IMR-90 (cell line): Measurements from ENCODE around the gene SLC6A9. TPM values are rescaled to one million over a fixed set of nuclear protein-coding genes. Genes with fewer than 3 reads are reported as not detected.
A peak's percentile ranks its signal among the peaks of the same experiment; 100 is the strongest.

Source experiments
- ATAC-seq: fragments of 200-7000 bp; cut with Tn5 transposase; 2 replicates; pipeline ENCODE4 v1.9.1; 2020; ENCODE audit warnings: low read depth, mild to moderate bottlenecking, moderate library complexity
- BruUV-seq: library from RNA; stranded (reverse); fragments of 400-500 nt; replicated peaks from 2 replicates; lab custom pipeline; 2021; lab: Mats Ljungman, UMichigan
- CTCF ChIA-PET: fragments of 300-600 bp; formaldehyde crosslinking; extraction: SDS; loops from one replicate; lab custom pipeline; 2021; ENCODE audit warnings: antibody characterized with exemption; lab: Yijun Ruan, JAX
- POLR2A ChIA-PET: fragments of 300-600 bp; sonication (Branson Sonifier 250); formaldehyde crosslinking; loops from one replicate; lab custom pipeline; 2022; ENCODE audit warnings: antibody characterized with exemption; ENCODE audit not compliant: unreplicated experiment; lab: Charles Lee
- DNase-seq: peaks from one replicate; pipeline ENCODE4 v3.0.0; 2013
- H2AFZ ChIP-seq: replicated peaks from 2 replicates; pipeline ENCODE3; 2013; ENCODE audit warnings: low read length, mild to moderate bottlenecking; ENCODE audit not compliant: poor library complexity
- H2AK5ac ChIP-seq: 2 replicates; pipeline ENCODE4 v1.6.1; 2013; ENCODE audit warnings: low read depth, low read length, inconsistent platforms
- H2AK9ac ChIP-seq: replicated peaks from 2 replicates; pipeline ENCODE3; 2013; ENCODE audit warnings: mild to moderate bottlenecking, low read depth, low read length, moderate library complexity; ENCODE audit not compliant: poor library complexity
- H2BK120ac ChIP-seq: 2 replicates; pipeline ENCODE4 v1.6.1; 2013; ENCODE audit warnings: low read depth, low read length, inconsistent platforms
- H2BK15ac ChIP-seq: 3 replicates; pipeline ENCODE4 v1.6.1; 2013; ENCODE audit warnings: low read depth, low read length, inconsistent platforms
- H2BK20ac ChIP-seq: 2 replicates; pipeline ENCODE4 v1.6.1; 2013; ENCODE audit warnings: low read depth, mild to moderate bottlenecking, inconsistent platforms, low read length, moderate library complexity
- H2BK5ac ChIP-seq: 2 replicates; pipeline ENCODE4 v1.6.1; 2013; ENCODE audit warnings: mild to moderate bottlenecking, low read depth, low read length, inconsistent platforms; ENCODE audit not compliant: poor library complexity, severe bottlenecking
- H3K14ac ChIP-seq: replicated peaks from 2 replicates; pipeline ENCODE4 v1.6.1; 2013; ENCODE audit warnings: low read depth, low read length, inconsistent platforms
- H3K18ac ChIP-seq: 2 replicates; pipeline ENCODE4 v1.6.1; 2013; ENCODE audit warnings: low read depth, low read length, control low read depth
- H3K23ac ChIP-seq: 2 replicates; pipeline ENCODE4 v1.6.1; 2013; ENCODE audit warnings: low read depth, low read length, inconsistent platforms
- H3K27ac ChIP-seq: 2 replicates; pipeline ENCODE4 v1.5.1; 2013; ENCODE audit warnings: mild to moderate bottlenecking, control low read depth, low read length; ENCODE audit not compliant: insufficient read depth
- H3K27me3 ChIP-seq: 2 replicates; pipeline ENCODE4 v1.6.1; 2013; ENCODE audit warnings: low read length; ENCODE audit not compliant: control insufficient read depth, insufficient read depth
- H3K36me3 ChIP-seq: 2 replicates; pipeline ENCODE4 v1.6.1; 2013; ENCODE audit warnings: low read length, mixed read lengths; ENCODE audit not compliant: control insufficient read depth, insufficient read depth
- H3K4ac ChIP-seq: 2 replicates; pipeline ENCODE4 v1.6.1; 2013; ENCODE audit warnings: low read depth, low read length, inconsistent platforms
- H3K4me1 ChIP-seq: 2 replicates; pipeline ENCODE4 v1.6.1; 2013; ENCODE audit warnings: low read length, mixed read lengths; ENCODE audit not compliant: control insufficient read depth, insufficient read depth
- H3K4me2 ChIP-seq: 2 replicates; pipeline ENCODE4 v1.6.1; 2013; ENCODE audit warnings: low read depth, mild to moderate bottlenecking, control low read depth, low read length, moderate library complexity
- H3K4me3 ChIP-seq: 2 replicates; pipeline ENCODE4 v1.5.1; 2013; ENCODE audit warnings: low read depth, mild to moderate bottlenecking, control low read depth, low read length, moderate library complexity; ENCODE audit not compliant: insufficient read depth
- H3K56ac ChIP-seq: 2 replicates; pipeline ENCODE4 v1.6.1; 2013; ENCODE audit warnings: low read length, inconsistent platforms; ENCODE audit not compliant: insufficient read depth; ENCODE audit errors: extremely low read depth
- H3K79me1 ChIP-seq, 2 experiments: 2 replicates each; pipeline ENCODE4 v1.6.1; 2013; ENCODE audit warnings: low read length in 2 of 2, inconsistent platforms in 1 of 2, low read depth in 1 of 2
- H3K9ac ChIP-seq: 2 replicates; pipeline ENCODE4 v1.6.1; 2013; ENCODE audit warnings: low read depth, low read length, control low read depth
- H3K9me1 ChIP-seq: 2 replicates; pipeline ENCODE4 v1.6.1; 2013; ENCODE audit warnings: low read length, inconsistent platforms; ENCODE audit not compliant: insufficient read depth
- H3K9me3 ChIP-seq: 2 replicates; pipeline ENCODE4 v1.6.1; 2013; ENCODE audit warnings: low read length; ENCODE audit not compliant: control insufficient read depth, insufficient read depth
- H4K20me1 ChIP-seq: 2 replicates; pipeline ENCODE4 v1.6.1; 2013; ENCODE audit warnings: low read length, inconsistent platforms; ENCODE audit not compliant: insufficient read depth
- H4K5ac ChIP-seq: 2 replicates; pipeline ENCODE4 v1.6.1; 2013; ENCODE audit warnings: mild to moderate bottlenecking, low read depth, low read length, control low read depth
- H4K8ac ChIP-seq, 2 experiments: 2 replicates each; pipeline ENCODE4 v1.6.1; 2013; ENCODE audit warnings: low read depth in 2 of 2, low read length in 2 of 2, control low read depth in 1 of 2, inconsistent platforms in 1 of 2
- H4K91ac ChIP-seq: 2 replicates; pipeline ENCODE4 v1.6.1; 2013; ENCODE audit warnings: low read depth, low read length, inconsistent platforms; ENCODE audit not compliant: insufficient read depth
- BHLHE40 ChIP-seq: fragments of 150-350 bp; IDR thresholded peaks from 2 replicates; pipeline ENCODE4 v1.6.1; 2016; ENCODE audit warnings: mild to moderate bottlenecking, low read depth, low read length
- CHD1 ChIP-seq: IDR thresholded peaks from 2 replicates; pipeline ENCODE4 v1.6.1; 2012; ENCODE audit warnings: low read depth, low read length, improper control_type of control experiment
- FOS ChIP-seq: fragments of 150-350 bp; IDR thresholded peaks from 2 replicates; pipeline ENCODE4 v1.6.1; 2016; ENCODE audit warnings: low read depth, low read length
- MAFK ChIP-seq: IDR thresholded peaks from 2 replicates; pipeline ENCODE4 v1.6.1; 2012; ENCODE audit warnings: low read depth, low read length, improper control_type of control experiment
- MAZ ChIP-seq: IDR thresholded peaks from 2 replicates; pipeline ENCODE4 v1.6.1; 2012; ENCODE audit warnings: low read depth, mild to moderate bottlenecking, low read length, improper control_type of control experiment, moderate library complexity, borderline replicate concordance
- NFE2L2 ChIP-seq: fragments of 150-350 bp; IDR thresholded peaks from 2 replicates; pipeline ENCODE4 v1.6.1; 2016; ENCODE audit warnings: low read depth, mild to moderate bottlenecking, low read length
- POLR2A ChIP-seq: IDR thresholded peaks from 2 replicates; pipeline ENCODE4 v1.6.1; 2012; ENCODE audit warnings: mild to moderate bottlenecking, low read depth, low read length
- RAD21 ChIP-seq: IDR thresholded peaks from 2 replicates; pipeline ENCODE4 v1.6.1; 2012; ENCODE audit warnings: low read length, improper control_type of control experiment
- RCOR1 ChIP-seq: IDR thresholded peaks from 2 replicates; pipeline ENCODE4 v1.6.1; 2012; ENCODE audit warnings: mild to moderate bottlenecking, low read length, improper control_type of control experiment; ENCODE audit not compliant: insufficient replicate concordance
- RFX5 ChIP-seq: IDR thresholded peaks from 2 replicates; pipeline ENCODE4 v1.8.0; 2012; ENCODE audit warnings: low read depth, mild to moderate bottlenecking, low read length, moderate library complexity
- SMC3 ChIP-seq: fragments of 150-350 bp; IDR thresholded peaks from 2 replicates; pipeline ENCODE4 v1.6.1; 2016; ENCODE audit warnings: low read depth, mild to moderate bottlenecking, antibody characterized with exemption, low read length, moderate library complexity
- WGBS, 2 experiments: methylation state at CpG; one replicate each; pipeline versions ENCODE4 v1.1.5 to v1.1.7; 2013; ENCODE audit warnings: missing lambda C conversion rate in 2 of 2; ENCODE audit not compliant: insufficient read length in 1 of 2; ENCODE audit errors: extremely low coverage in 2 of 2; 5-methylcytosine and 5-hydroxymethylcytosine counted together
- dilution Hi-C: fragments of 300-500 bp; cut with HindIII; formaldehyde crosslinking; loops from one replicate; pipeline ENCODE4 v1.14.3; 2018; ENCODE audit warnings: low sequenced_read_pairs; ENCODE audit not compliant: unreplicated experiment
- in situ Hi-C: fragments of 300-500 bp; cut with MboI; formaldehyde crosslinking; loops from 3 replicates; pipeline ENCODE4 v1.14.3; 2019; ENCODE audit warnings: low sequenced_read_pairs, inconsistent platforms, mixed read lengths
- intact Hi-C: fragments of 100-400 bp; cut with micrococcal nuclease; formaldehyde crosslinking; loops from 2 replicates; pipeline ENCODE4 v1.10.0; 2022
- polyA plus RNA-seq, 3 experiments: library from polyadenylated mRNA; depleted of rRNA; stranded (reverse); fragments of >200 nt; gene quantifications; 2 replicates each; pipeline ENCODE4 v1.2.3, GENCODE V29; 2012; ENCODE audit warnings: low replicate concordance in 1 of 3
- total RNA-seq: library from RNA; depleted of rRNA; stranded (reverse); fragments of >200 nt; gene quantifications from 2 replicates; pipeline ENCODE4 v1.2.3, GENCODE V29; 2012
- TF ChIP-seq, protein P1 (sequence below): conservative IDR thresholded peaks from 2 replicates; pipeline ENCODE4 v1.5.1; 2012; ENCODE audit warnings: mild to moderate bottlenecking, low read depth, low read length, improper control_type of control experiment
- TF ChIP-seq, protein P2 (sequence below): fragments of 150-350 bp; IDR thresholded peaks from 2 replicates; pipeline ENCODE4 v1.6.1; 2016; ENCODE audit warnings: low read depth, mild to moderate bottlenecking, low read length, moderate library complexity, borderline replicate concordance
- TF ChIP-seq, protein P3 (sequence below): fragments of 150-350 bp; IDR thresholded peaks from 2 replicates; pipeline ENCODE4 v1.6.1; 2017; ENCODE audit warnings: mild to moderate bottlenecking, antibody characterized with exemption, low read length, low read depth

The SLC6A9 gene
- total and polyA plus RNA-seq, 2 of the 4 experiments (the other 2 are of a cell fraction) = 2.0 to 6.6 TPM

- ChIA-PET CTCF (interaction anchor here (0.6 to 2.5 kb wide), 2 partner anchors 24 to 318 kb away, joined by 6 to 9 read pairs; no protein-coding TSS in a partner anchor), POLR2A (no interaction called here)
- peak; percentile 86 for DNase-seq
- peak overlapping the region; percentile 88 for H3K27ac ChIP-seq
- no TSS peak for BruUV-seq
- peak overlapping the region; percentile 61; the same call in 1 of the 2 replicates for H2AK5ac ChIP-seq
- H2BK20ac ChIP-seq = no peak overlapping the region
- peak overlapping the region; percentile 88 for H3K4ac ChIP-seq
- H3K4me1 ChIP-seq = peaks cover 15% of the 10 kb centered on the region
- H2AK9ac ChIP-seq = peak overlapping the region; percentile 97
- H2BK5ac ChIP-seq = peak overlapping the region; percentile 93
- H4K5ac ChIP-seq = peak overlapping the region; percentile 47; the same call in 1 of the 2 replicates
- H3K23ac ChIP-seq = peak overlapping the region; percentile 62
- peak overlapping the region; percentile 88 for H2BK120ac ChIP-seq
- H3K4me3 ChIP-seq = peak overlapping the region; percentile 88
- H3K9me1 ChIP-seq = 0 out of 2 replicates have a peak, but pooled peaks cover 7% of the 10 kb centered on the region
- H3K36me3 ChIP-seq = no peaks in the 10 kb centered on the region
- H4K8ac ChIP-seq = peak overlapping the region; percentile 85 to 89
- no peaks in the 10 kb centered on the region for H3K27me3 ChIP-seq
- in situ Hi-C loops (no loop called here), dilution Hi-C loops (no loop called here), intact Hi-C loops (no loop called here)
- H4K91ac ChIP-seq = peak overlapping the region; percentile 81
- H4K20me1 ChIP-seq = no peaks in the 10 kb centered on the region
- peak overlapping the region; percentile 89 for H3K9ac ChIP-seq
- peak overlapping the region; percentile 95 for H2AFZ ChIP-seq
- peak overlapping the region; percentile 65; the same call in 2 of the 3 replicates for H2BK15ac ChIP-seq
- peaks cover 0 to 14% of the 10 kb centered on the region in 2 experiments; a peak in 2 of 4 replicates for H3K79me1 ChIP-seq
- peak overlapping the region; percentile 93; the same call in 1 of the 2 replicates for H3K14ac ChIP-seq
- no peaks in the 10 kb centered on the region for H3K9me3 ChIP-seq
- WGBS, 2 experiments = 1% methylated on average over 33 of the region's 75 CpGs; no CpG with 5 or more reads in 1 of the 2 experiments
- ATAC-seq = peak; percentile 82
- peak overlapping the region; percentile 97 for H3K4me2 ChIP-seq
- H3K56ac ChIP-seq = peak overlapping the region; percentile 66; the same call in 1 of the 2 replicates
- H3K18ac ChIP-seq = peak overlapping the region; percentile 79
- no peak for TF ChIP-seq RCOR1
- TF ChIP-seq, protein P1, sequence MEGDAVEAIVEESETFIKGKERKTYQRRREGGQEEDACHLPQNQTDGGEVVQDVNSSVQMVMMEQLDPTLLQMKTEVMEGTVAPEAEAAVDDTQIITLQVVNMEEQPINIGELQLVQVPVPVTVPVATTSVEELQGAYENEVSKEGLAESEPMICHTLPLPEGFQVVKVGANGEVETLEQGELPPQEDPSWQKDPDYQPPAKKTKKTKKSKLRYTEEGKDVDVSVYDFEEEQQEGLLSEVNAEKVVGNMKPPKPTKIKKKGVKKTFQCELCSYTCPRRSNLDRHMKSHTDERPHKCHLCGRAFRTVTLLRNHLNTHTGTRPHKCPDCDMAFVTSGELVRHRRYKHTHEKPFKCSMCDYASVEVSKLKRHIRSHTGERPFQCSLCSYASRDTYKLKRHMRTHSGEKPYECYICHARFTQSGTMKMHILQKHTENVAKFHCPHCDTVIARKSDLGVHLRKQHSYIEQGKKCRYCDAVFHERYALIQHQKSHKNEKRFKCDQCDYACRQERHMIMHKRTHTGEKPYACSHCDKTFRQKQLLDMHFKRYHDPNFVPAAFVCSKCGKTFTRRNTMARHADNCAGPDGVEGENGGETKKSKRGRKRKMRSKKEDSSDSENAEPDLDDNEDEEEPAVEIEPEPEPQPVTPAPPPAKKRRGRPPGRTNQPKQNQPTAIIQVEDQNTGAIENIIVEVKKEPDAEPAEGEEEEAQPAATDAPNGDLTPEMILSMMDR = no peak; the same call in 1 of the 2 replicates
- peak; percentile 83 for TF ChIP-seq POLR2A
- TF ChIP-seq, protein P2, sequence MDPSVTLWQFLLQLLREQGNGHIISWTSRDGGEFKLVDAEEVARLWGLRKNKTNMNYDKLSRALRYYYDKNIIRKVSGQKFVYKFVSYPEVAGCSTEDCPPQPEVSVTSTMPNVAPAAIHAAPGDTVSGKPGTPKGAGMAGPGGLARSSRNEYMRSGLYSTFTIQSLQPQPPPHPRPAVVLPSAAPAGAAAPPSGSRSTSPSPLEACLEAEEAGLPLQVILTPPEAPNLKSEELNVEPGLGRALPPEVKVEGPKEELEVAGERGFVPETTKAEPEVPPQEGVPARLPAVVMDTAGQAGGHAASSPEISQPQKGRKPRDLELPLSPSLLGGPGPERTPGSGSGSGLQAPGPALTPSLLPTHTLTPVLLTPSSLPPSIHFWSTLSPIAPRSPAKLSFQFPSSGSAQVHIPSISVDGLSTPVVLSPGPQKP = no peak
- TF ChIP-seq BHLHE40 = 0 out of 2 replicates have a peak, but pooled peaks have one; percentile 52
- TF ChIP-seq MAZ = peak; percentile 29; the same call in 1 of the 2 replicates
- no peak for TF ChIP-seq FOS
- TF ChIP-seq SMC3 = no peak
- no peak for TF ChIP-seq MAFK
- no peak for TF ChIP-seq RAD21
- TF ChIP-seq CHD1 = no peak
- no peak for TF ChIP-seq NFE2L2
- TF ChIP-seq, protein P3, sequence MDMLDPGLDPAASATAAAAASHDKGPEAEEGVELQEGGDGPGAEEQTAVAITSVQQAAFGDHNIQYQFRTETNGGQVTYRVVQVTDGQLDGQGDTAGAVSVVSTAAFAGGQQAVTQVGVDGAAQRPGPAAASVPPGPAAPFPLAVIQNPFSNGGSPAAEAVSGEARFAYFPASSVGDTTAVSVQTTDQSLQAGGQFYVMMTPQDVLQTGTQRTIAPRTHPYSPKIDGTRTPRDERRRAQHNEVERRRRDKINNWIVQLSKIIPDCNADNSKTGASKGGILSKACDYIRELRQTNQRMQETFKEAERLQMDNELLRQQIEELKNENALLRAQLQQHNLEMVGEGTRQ = peak; percentile 55; the same call in 1 of the 2 replicates
- no peak for TF ChIP-seq RFX5
These were observed 1.2 kb downstream of the SLC6A9 start for GRCh38 chr1:44029911-44030604.
